Fibroblast of lung (primary cell): ENCODE measurements around the gene SLAIN2. TPM values are rescaled to one million over a fixed set of nuclear protein-coding genes. Genes with fewer than 3 reads are reported as not detected.

Experiments
- DNase-seq, 2 donors: peaks; one replicate each; pipeline versions ENCODE4 v3.0.0 to v3.0.0-alpha.2; 2010; ENCODE audit warnings: low read depth in 2 of 2
- H2AFZ ChIP-seq: 2 replicates; pipeline ENCODE4 v1.5.1; 2012; ENCODE audit warnings: low read length, control low read depth, inconsistent platforms
- H3K27ac ChIP-seq: 2 replicates; pipeline ENCODE4 v1.5.1; 2011; ENCODE audit warnings: low read length, control low read depth; ENCODE audit not compliant: insufficient read depth
- H3K27me3 ChIP-seq: 2 replicates; pipeline ENCODE4 v1.5.1; 2011; ENCODE audit warnings: mild to moderate bottlenecking, low read length; ENCODE audit not compliant: control insufficient read depth, insufficient read depth
- H3K36me3 ChIP-seq: 2 replicates; pipeline ENCODE4 v1.5.1; 2011; ENCODE audit warnings: low read length; ENCODE audit not compliant: control insufficient read depth, insufficient read depth
- H3K4me1 ChIP-seq: 2 replicates; pipeline ENCODE4 v1.5.1; 2011; ENCODE audit warnings: low read length; ENCODE audit not compliant: control insufficient read depth, insufficient read depth; ENCODE audit errors: extremely low read depth
- H3K4me2 ChIP-seq: 2 replicates; pipeline ENCODE4 v1.5.1; 2011; ENCODE audit warnings: low read length, control low read depth; ENCODE audit not compliant: insufficient read depth; ENCODE audit errors: extremely low read depth
- H3K4me3 ChIP-seq, 4 experiments: fragments of 200-600 bp in 1 of 4; sonication (generic) in 1 of 4; replicated peaks in 1 of 4; 2 replicates each; pipeline ENCODE4 v1.5.1; 2011 to 2016; ENCODE audit warnings: low read length in 4 of 4, low read depth in 3 of 4, mild to moderate bottlenecking in 3 of 4, control low read depth in 2 of 4, inconsistent platforms in 1 of 4, mixed read lengths in 1 of 4; ENCODE audit not compliant: insufficient read depth in 1 of 4; ENCODE audit errors: control extremely low read depth in 1 of 4
- H3K79me2 ChIP-seq: 2 replicates; pipeline ENCODE4 v1.5.1; 2012; ENCODE audit warnings: mild to moderate bottlenecking, low read length, inconsistent platforms; ENCODE audit not compliant: control insufficient read depth, insufficient read depth
- H3K9ac ChIP-seq: 2 replicates; pipeline ENCODE4 v1.5.1; 2011; ENCODE audit warnings: mild to moderate bottlenecking, low read length, control low read depth; ENCODE audit not compliant: insufficient read depth
- H3K9me3 ChIP-seq: 2 replicates; pipeline ENCODE4 v1.5.1; 2012; ENCODE audit warnings: low read depth, low read length; ENCODE audit not compliant: control insufficient read depth, insufficient read depth
- H4K20me1 ChIP-seq: 2 replicates; pipeline ENCODE4 v1.5.1; 2011; ENCODE audit warnings: low read length; ENCODE audit not compliant: control insufficient read depth, insufficient read depth; ENCODE audit errors: extremely low read depth
- EZH2 ChIP-seq: IDR thresholded peaks from 2 replicates; pipeline ENCODE4 v1.5.1; 2012; ENCODE audit warnings: low read length, control low read depth, mild to moderate bottlenecking; ENCODE audit errors: missing control alignments
- polyA plus RNA-seq, 2 donors: library from polyadenylated mRNA; depleted of rRNA in 1 of 2; stranded (reverse) in 1 of 2; unstranded in 1 of 2; fragments of >200 nt; gene quantifications; 2 replicates each; pipeline ENCODE4 v1.2.1, GENCODE V29; 2011 to 2012; ENCODE audit warnings: missing spikeins in 1 of 2
- total RNA-seq: library from RNA; depleted of rRNA; stranded (reverse); fragments of >200 nt; gene quantifications from 2 replicates; pipeline ENCODE4 v1.2.1, GENCODE V29; 2014
- TF ChIP-seq, protein P1 (sequence below), 2 donors: IDR thresholded peaks in 1 of 2; conservative IDR thresholded peaks in 1 of 2; 1 replicate in 1 of 2; 2 replicates in 1 of 2; pipeline ENCODE4 v1.5.1; 2011 to 2012; ENCODE audit warnings: low read length in 2 of 2, control low read depth in 1 of 2, inconsistent platforms in 1 of 2, low read depth in 1 of 2, mild to moderate bottlenecking in 1 of 2

SLAIN2 gene
- total and polyA plus RNA-seq, 2 donors (not counting 1 experiment from before 2014, with no cell fraction given) = 34.2 to 57.4 TPM

DNA sequence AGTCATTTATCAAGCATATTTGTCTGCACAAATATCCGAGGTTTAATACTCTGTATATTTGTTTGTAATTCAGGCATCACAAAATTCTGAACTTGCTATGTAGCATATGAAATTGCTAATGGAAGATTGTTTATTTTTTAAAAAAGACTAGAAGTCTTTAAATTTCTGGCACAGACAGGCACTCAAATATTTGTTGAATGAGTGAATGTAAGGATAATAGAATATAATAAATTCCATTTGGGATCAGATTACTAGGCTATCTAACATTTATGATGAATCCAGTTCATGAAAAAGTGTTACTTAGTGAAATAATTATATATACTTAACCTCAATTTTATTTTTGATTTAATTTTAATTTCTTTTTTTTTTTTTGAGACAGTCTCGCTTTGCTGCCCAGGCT is 41.3 kb upstream of the SLAIN2 start:
- Histone ChIP-seq H3K79me2 (no peaks in the 10 kb centered on the region), H4K20me1 (no peaks in the 10 kb centered on the region), H3K4me3 (no peak overlapping the region), H3K27me3 (no peaks in the 10 kb centered on the region), H3K4me2 (peak overlapping the region; percentile 3), H3K36me3 (no peaks in the 10 kb centered on the region), H3K9me3 (no peaks in the 10 kb centered on the region), H2AFZ (no peak overlapping the region), H3K4me1 (no peaks in the 10 kb centered on the region), H3K27ac (no peak overlapping the region), H3K9ac (no peak overlapping the region)
- TF ChIP-seq, protein P1, sequence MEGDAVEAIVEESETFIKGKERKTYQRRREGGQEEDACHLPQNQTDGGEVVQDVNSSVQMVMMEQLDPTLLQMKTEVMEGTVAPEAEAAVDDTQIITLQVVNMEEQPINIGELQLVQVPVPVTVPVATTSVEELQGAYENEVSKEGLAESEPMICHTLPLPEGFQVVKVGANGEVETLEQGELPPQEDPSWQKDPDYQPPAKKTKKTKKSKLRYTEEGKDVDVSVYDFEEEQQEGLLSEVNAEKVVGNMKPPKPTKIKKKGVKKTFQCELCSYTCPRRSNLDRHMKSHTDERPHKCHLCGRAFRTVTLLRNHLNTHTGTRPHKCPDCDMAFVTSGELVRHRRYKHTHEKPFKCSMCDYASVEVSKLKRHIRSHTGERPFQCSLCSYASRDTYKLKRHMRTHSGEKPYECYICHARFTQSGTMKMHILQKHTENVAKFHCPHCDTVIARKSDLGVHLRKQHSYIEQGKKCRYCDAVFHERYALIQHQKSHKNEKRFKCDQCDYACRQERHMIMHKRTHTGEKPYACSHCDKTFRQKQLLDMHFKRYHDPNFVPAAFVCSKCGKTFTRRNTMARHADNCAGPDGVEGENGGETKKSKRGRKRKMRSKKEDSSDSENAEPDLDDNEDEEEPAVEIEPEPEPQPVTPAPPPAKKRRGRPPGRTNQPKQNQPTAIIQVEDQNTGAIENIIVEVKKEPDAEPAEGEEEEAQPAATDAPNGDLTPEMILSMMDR (conservative IDR thresholded peaks at IDR 0.05 in 1 of 2, IDR thresholded peaks at IDR 0.05 in 1 of 2; ENCODE audit: low read depth in 1 of 2, low read length in 2 of 2) = no peak
- TF ChIP-seq EZH2 = no peak
- peak; percentile 56 to 67 for DNase-seq

DNA sequence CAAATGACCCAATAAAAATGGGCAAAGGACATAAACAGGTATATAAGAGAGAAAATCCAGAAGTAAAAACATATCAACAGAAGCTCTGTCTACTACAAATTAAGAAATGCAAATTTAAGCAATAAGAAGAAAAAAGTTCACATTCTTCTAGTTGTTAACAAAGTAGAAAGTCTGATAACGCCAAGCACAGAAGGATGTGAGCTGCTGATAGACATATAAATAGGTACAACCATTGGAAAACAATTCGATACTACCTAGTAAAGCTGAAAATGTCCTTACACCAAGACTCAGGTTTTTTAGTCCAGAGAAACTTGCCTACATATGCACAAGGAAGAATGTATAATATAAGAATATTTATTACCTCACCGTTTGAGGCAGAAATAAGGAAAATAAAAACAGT is 35.8 kb upstream of the SLAIN2 start:
- Histone ChIP-seq H3K36me3 (no peaks in the 10 kb centered on the region), H3K4me2 (no peak overlapping the region), H3K4me3 (no peak overlapping the region), H4K20me1 (no peaks in the 10 kb centered on the region), H3K27ac (no peak overlapping the region), H3K9me3 (no peaks in the 10 kb centered on the region), H3K4me1 (no peaks in the 10 kb centered on the region), H3K79me2 (no peaks in the 10 kb centered on the region), H3K9ac (no peak overlapping the region), H3K27me3 (no peaks in the 10 kb centered on the region), H2AFZ (peak overlapping the region; percentile 39)
- TF ChIP-seq, protein P1 (conservative IDR thresholded peaks at IDR 0.05 in 1 of 2, IDR thresholded peaks at IDR 0.05 in 1 of 2; ENCODE audit: low read depth in 1 of 2, low read length in 2 of 2) = no peak
- TF ChIP-seq EZH2 = no peak
- DNase-seq = no peak

- no peak for TF ChIP-seq EZH2
- TF ChIP-seq, protein P1 (conservative IDR thresholded peaks at IDR 0.05 in 1 of 2, IDR thresholded peaks at IDR 0.05 in 1 of 2; ENCODE audit: low read depth in 1 of 2, low read length in 2 of 2) = no peak
- H3K4me1 ChIP-seq = no peaks in the 10 kb centered on the region
- H3K4me3 ChIP-seq = no peak overlapping the region
- no peak overlapping the region for H2AFZ ChIP-seq
- H3K27me3 ChIP-seq = no peaks in the 10 kb centered on the region
- no peaks in the 10 kb centered on the region for H3K36me3 ChIP-seq
- no peaks in the 10 kb centered on the region for H3K9me3 ChIP-seq
- H3K9ac ChIP-seq = no peak overlapping the region
- no peak for DNase-seq
- H3K4me2 ChIP-seq = no peak overlapping the region
- no peak overlapping the region for H3K27ac ChIP-seq
- H4K20me1 ChIP-seq = no peaks in the 10 kb centered on the region
- no peaks in the 10 kb centered on the region for H3K79me2 ChIP-seq
These were observed 33.8 kb upstream of the SLAIN2 start for GRCh38 chr4:48307528-48307927.
